GM21360 (cell line): ENCODE results near the gene PPP2R3C.
A peak's percentile ranks its signal among the peaks of the same experiment; 100 is the strongest.
"Not testable (repeated sequence)": the region's sequence is repeated elsewhere in the genome, so short reads cannot be mapped to it uniquely, and the experiment has no call there.

Experiments
- ATAC-seq: cut with Tn5 transposase; IDR thresholded peaks from one replicate; pipeline ENCODE4 v1.9.1; 2021; ENCODE audit warnings: mild to moderate bottlenecking, moderate library complexity; ENCODE audit not compliant: unreplicated experiment

Gene PPP2R3C

DNA sequence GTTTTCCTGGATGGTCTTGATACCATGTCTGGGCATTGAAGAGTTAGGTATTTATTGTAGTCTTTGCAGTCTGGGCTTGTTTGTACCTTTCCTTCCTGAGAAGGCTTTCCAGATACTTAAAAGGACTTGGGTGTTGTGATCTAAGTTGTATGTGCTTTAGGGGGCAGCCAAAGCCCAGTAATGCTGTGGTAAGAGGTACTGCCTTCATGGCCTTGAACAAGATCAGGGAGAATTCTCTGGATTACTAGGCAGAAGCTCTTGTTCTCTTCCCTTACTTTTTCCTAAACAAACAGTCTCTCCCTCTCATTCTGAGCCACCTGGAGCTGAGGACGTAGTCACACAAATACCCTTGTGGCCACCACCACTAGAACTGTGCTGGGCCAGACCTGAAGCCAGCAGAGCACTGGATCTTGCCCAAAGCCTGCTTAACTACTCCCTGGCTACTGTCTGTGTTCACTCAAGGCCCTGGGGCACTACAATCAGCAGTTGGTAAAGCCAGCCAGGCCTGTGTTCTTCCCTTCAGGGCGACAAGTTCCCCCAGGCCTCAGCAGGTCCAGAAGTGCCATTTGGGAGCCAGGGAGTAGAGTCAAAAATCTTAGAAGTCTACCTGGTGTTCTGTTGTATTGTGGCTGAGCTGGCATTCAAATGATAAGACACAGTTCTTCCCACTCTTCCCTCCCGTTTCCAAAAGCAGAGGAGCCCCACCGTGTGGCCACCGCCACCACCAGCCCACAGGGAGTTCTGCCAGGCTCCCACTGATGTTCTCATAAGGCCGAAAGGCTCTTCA, 11.9 kb upstream of the PPP2R3C start:
- no peak for ATAC-seq

DNA sequence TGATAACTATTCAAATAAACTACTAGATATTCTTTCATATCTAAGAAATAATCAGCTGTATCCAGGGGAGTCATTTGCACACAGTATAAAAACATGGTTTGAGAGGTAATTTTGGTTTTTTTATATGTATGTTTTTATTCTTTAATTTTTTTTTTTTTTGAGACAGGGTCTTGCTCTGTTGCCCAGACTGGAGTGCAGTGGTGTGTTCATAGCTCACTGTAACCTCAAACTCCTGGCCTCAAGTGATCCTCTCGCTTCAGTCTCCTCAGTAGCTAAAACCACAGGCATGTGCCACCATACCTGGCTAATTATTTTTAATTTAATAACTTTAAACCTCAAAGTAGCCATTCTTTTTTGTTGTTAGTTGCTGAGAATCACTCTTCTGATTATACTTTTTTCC, 2.3 kb upstream of the PPP2R3C start:
- no peak for ATAC-seq

DNA sequence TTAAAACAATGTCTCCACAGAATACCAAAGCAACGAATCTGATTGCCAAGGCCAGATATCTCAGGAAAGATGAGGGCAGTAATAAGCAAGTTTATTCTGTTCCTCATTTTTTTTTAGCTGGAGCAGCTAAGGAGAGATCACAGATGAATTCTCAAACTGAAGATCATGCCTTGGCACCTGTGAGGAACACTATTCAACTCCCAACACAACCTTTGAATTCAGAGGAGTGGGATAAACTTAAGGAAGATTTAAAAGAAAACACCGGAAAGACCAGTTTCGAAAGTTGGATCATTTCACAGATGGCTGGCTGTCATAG, 1.6 kb upstream of the PPP2R3C start:
- ATAC-seq: no peak

DNA sequence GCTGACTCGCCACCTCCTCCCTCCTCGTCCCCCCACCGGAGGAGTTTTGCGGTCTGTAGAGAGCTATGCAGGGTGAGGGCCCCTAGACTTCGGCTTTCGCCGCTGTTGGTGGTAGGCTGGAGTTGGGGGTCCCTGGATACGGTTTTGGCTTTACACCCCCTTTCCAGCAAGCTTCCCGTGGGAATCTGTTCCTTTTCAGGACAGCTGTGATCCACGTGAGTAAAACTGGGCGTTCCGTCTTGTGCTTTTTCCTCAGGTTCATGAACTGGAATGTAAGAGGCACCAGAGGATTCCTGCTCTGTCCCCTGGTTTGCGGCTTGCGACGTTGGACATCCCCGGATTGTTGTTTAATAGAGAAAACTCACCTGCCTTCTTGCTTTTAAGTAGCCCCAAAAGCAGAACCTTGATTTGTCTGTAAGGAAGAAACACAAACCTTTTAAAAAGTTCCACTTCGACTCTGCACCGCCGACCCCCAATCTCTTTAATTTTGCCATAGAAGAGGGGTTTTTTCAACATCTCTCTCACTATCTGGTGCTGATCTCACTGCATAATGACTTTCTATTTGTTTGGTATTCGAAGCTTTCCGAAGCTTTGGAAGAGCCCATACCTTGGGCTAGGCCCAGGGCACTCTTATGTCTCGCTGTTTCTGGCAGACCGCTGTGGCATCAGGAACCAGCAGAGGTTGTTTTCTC, 1.1 kb upstream of the PPP2R3C start:
- peak; percentile 43 for ATAC-seq

DNA sequence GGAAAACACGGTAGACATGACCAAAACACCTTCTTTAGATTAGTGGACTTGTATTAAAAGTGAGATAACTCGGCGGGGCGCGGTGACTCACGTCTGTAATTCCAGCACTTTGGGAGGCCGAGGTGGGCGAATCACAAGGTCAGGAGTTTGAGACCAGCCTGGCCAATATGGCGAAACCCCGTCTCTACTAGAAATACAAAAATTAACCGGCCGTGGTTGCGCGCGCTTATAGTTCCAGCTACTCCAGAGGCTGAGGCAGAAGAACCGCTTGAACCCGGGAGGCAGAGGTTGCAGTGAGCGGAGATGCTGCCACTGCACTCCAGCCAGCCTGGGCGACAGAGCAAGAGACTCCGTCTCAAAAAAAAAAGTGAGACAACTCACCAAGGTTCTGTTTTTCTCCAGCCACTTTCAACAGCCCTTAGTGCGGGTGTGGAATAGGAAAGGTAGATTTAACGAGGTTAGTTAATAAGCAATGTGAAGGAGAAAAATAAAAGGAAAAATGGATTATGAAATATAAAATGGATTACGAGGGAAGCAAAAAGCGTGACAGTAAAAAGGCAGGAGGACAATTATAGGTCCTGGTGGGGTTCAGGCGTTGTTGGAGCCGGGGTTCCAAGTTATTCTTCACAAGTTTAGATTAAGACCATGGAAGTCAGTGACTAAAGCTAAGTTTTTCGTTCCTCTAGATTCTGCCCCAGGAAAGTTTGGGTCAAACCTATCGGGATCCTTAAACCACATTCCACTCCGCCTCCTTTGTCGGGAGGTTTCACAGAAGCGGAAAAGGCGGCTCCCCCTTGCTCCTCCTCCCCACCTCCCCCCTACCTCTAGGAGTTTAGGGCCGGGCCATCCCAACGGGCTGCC, 534 bp downstream of the PPP2R3C start:
- ATAC-seq: no peak

DNA sequence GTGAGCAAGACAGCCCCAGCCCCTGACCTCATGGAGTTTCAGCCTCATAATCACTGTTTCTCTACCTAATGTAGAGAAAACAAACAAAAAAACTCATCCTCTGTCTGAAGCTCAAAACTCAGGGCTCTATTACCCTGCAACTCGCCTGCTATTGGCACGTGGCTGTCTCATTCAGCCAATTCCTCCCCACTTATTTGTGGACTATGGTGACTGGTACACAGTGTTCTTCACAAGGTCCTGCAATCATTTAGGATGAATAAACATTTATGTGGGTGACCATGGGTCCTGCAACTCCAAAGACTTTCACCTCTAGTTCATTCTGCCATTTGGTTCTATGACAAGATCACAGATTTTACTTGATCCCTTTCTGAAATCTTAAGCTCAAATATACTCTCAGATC, 4.7 kb downstream of the PPP2R3C start:
- ATAC-seq: no peak

DNA sequence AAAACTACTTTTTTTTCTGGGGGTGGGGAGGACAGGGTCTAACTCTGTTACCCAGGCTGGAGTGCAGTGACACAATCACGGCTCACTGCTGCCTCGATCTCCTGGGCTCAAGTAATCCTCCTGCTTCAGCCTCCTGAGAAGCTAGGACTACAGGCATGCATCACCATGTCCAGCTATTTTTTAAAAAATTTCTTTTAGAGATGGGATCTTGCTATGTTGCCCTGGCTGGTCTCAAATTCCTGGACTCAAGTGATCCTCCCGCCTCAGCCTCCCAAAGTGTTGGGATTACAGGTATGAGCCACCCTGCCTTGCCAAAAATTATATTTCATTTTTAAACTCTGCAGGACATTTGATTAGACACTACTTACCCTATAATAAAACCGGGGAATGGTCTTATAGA, 5.5 kb downstream of the PPP2R3C start:
- no peak for ATAC-seq

DNA sequence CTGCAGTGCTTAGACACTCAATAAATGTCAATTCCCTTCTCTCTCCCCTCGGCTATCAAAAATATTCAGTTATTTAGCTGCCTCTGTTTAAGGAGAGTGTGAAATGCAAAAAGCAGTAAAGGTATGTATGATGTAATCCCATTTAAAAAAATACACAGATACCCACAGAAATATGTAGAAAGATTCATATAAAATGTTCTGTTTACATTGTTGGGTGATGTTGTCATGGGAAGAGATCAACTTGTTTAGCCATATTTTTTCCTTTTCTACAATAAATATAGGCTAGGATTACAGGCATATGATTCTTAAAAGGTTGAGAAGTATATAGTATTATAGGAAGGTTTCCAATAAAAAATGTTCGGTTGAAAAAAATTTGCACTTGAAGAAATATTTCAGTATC, 7.8 kb downstream of the PPP2R3C start:
- ATAC-seq: no peak

DNA sequence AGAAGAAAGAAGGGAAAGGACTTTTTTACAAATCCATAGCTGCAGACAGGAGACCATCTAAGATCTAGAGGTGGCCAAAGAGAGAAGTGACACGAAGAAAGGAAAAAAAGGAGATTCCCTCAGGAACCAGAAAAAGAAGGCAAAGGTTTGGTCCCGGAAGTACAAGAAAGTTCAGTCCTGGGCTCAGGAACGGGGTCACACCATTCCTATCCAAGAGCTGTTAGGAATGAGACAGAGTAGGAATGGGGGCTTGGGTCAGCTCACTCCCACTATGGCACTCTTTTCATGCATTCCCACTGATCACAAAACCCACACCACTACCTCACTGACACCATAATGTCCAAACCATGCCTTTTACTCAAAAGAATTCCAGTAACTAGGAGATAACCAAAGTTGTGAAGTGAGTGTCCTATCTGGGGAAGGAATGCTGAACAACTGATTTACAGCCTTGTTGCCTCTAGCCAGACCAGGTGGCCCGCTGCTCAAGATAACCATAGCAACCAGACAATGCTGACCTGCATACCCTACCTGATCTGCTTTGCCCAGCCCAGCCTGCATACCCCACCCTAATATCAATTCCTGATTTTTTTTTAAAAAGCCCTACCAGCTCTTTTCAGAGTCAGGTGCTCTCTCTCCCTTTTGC, 8.4 kb downstream of the PPP2R3C start:
- ATAC-seq: no peak

DNA sequence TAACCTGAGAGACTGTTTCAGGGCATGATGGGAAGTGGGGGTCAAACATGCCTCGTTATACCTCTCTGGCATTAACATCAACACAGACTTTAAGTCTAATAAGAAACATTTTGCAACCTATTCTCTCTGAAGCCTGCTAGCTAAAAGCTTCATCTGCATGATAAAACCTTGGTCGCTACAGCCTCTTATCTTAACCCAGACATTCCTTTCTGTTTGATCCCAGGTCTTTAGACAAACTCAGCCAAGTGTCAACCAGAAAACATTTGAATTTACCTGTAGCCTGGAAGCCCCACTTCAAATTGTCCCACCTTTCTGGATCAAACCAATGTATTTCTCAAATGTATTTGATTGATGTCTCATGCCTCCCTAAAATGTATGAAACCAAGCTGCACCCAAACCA, 9.1 kb downstream of the PPP2R3C start:
- ATAC-seq: no peak

DNA sequence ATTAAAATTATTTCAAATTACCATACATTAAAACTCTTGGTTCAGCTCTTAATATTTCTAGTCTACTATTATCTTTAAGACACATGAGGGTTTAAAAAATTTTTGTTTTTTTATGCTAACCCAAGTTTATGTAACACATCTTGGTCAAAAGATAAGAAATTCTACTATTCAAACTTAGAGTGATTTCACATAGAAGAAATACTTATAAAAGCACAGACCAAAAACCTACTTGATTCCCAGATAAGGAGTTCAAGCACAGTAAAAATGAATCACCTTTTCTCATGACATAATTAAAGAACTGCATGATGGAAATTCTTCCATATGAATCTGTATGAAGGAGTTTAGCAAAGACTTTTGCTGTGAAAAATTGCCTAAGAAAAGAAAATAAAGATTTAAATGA, 13.9 kb downstream of the PPP2R3C start:
- ATAC-seq: no peak

DNA sequence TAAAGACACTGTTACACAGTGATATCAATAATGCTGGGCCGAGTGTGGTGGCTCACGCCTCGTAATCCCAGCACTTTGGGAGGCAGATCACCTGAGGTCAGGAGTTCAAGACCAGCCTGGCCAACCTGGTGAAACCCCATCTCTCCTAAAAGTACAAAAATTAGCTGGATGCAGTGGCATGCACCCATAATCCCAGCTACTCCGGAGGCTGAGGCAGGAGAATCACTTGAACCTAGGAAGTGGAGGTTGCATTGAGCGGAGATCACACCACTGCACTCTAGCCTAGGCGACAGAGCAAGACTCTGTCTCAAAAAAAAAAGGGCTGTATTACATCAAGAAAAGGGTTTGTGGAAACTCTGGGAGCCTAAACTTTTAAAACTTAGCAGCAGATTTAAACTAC, 27.1 kb downstream of the PPP2R3C start:
- not testable (repeated sequence) for ATAC-seq

DNA sequence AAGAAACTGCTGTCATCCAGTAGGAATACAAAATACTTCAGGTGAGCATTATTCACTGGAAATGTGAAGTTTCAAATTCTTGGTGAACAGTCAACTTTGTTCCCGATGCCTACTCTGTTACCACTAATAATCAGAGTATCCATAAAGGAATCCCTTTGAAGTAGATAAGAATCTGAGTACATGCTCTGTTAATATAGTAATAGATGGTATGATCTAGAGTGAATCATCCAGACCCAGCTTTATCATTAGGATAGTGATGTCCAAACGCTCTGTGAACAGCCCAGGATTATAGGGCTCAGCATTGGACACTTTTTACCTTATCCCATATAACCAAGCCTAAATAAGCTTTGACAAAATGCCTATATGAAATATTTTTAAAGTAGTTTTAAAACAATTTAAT, 33.3 kb downstream of the PPP2R3C start:
- no peak for ATAC-seq

DNA sequence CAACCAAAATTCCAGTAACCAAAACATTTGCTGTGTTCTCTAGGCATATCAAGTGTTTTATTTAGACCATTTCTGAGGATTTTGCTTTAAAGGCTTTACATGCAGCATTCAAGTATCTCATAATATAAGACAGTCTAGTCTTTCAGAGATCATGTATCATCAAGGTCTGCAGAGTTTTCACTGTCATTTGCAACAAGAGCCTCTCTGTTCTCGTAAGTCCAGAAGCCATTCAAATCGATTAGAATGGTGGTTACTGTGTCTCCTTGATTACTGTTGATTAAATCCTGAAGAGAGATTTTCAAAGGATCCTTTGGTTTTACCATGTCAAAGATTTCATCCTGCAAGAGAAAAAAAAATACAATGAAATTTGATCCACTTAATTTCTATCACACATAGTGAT, 36.3 kb downstream of the PPP2R3C start:
- no peak for ATAC-seq

DNA sequence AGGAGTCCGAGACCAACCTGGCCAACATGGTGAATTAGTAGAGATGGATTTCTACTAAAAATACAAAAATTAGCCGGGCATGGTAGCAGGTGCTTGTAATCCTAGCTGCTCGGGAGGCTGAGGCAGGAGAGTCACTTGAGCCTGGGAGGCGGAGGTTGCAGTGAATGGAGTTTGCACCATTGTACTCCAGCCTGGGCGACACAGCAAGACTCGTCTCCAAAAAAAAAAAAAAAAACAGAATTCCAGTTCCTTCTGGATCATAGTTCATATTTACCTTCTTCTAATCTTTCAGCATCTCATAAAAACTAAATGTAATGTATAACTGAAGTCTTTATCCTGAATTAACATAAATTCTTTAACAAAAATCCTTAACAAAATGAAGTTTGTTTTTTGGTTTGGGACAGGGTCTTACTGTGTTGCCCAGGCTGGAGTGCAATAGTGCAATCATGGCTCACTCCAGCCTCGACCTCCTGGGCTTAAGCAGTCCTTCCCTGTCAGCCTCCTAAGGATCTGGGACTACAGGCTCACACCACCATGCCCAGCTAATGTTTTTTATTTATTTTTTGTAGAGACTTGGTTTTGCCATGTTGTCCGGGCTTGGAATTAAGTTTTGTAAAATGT, 38.1 kb downstream of the PPP2R3C start:
- no peak for ATAC-seq

DNA sequence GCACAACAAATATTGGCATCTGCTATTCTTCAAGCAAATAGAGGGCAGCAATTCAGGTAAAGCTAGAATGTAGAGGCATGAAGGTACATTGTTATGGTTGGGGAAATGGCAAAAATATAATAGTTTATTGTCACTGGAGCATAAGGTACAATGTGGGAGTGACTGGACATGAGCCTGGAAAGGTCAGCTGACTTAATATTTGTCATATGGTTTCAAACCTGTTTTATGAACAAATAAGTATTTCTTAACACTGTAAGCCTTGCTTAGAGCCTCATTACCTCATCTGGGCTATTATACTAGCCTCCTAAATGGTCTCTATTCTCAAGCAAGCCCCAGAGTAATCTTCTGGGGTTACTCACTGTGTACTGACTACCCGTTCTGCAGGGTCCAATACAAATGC, 42.0 kb downstream of the PPP2R3C start:
- ATAC-seq: no peak

DNA sequence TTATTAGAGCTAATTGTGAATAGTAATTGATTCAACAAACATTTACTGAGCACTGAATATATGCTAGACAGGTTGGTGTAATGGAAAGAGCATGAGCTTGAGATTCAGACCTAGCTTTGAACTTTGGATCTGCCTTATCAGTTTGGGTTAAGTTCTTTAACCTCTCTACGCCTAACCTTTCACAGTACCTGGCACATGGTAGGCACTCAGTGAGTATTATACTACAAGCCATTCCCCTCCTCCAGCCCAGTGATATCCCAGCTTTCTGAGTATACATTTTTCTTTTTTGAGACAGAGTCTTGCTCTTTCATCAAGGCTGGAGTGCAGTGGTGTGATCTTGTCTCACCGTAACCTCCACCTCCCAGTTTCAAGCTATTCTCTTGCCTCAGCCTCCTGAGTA, 43.7 kb downstream of the PPP2R3C start:
- ATAC-seq: no peak

DNA sequence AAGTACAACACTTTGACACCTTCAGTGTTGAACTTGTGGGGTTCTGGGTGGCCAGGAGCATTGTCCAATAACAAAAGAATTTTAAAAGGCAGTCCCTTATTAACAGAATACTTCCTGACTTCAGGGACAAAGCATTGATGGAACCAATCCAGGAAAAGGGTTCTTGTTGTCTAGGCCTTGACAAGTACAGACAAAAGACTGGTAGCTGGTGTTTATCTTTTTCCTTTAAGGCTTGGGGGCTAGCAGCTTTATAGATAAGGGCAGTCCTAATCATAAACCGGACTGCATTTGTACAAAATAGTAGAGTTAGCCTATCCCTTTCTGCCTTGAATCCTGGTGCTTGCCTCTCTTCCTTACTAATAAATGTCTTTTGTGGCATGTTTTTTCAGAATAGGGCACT, 48.3 kb downstream of the PPP2R3C start:
- ATAC-seq: no peak

DNA sequence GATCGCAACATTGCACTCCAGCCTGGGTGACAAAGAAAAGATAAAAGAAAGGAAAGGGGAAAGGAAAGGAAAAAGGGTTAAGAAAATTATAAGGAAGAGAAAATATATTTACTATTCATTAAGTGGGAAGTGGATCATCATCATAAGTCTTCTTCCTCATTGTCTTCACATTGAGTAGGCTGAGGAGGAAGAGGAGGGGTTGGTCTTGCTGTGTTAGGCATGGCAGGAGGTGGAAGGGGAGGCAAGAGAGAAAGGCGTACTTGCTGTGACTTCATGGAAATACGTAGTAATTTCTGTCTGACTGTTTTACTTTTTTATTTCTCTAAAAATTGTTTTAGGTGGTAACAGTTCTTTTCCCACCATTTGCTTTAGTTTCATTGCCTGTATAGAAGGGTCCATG, 49.6 kb downstream of the PPP2R3C start:
- ATAC-seq: no peak

DNA sequence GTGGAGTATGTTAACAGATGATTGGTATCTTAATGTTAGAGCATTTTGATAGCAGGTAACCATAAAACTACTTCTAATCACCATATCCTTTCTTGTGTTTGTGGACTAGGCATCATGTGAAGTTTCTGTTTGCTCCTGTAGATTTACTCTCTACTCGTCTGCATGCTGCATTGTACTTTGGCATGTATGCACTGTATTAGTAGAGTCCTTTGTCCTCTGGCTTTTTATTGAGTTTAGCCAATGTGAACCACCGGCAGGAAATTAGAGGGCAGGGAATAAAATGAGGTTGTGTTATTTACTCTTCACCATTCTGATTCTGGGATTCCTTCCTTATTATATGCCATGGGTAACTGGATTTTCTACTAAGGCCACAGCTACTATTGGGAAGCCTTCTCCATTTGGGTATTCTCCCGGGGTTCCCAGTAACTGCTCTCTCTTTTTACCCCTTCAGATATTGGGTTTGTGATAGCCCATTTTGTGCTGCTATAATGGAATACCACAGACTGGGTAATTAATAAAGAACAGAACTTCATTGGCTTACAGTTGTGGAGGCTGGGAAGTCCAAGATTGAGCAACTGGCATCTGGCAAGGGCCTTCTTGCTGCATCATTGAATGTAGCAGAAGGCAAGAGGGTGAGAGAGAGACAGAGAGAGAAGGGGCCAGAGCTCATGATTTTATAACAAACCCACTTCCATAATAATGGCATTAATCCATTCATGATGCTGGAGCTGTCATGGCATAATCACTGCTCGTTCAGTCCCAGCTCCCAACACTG, 53.4 kb downstream of the PPP2R3C start:
- ATAC-seq: no peak
